Stimulated activated CD8-positive, alpha-beta memory T cell treated with anti-CD3 and anti-CD28 coated beads, Interleukin-4, amount 100 ng/mL, for 24 hours (primary cell): Measurements from ENCODE around the gene CDC42EP3.

Experiments
- DNase-seq: peaks from one replicate; pipeline ENCODE4 v3.0.0-alpha.2; 2020; ENCODE audit warnings: low read depth

CDC42EP3 gene

GRCh38 chr2:37656512-37657423 is 14.7 kb downstream of the CDC42EP3 start:
- no peak for DNase-seq

GRCh38 chr2:37654932-37655841 is 16.3 kb downstream of the CDC42EP3 start:
- no peak for DNase-seq

GRCh38 chr2:37654419-37654818 is 17.0 kb downstream of the CDC42EP3 start:
- DNase-seq = no peak

GRCh38 chr2:37653805-37654378 is 17.6 kb downstream of the CDC42EP3 start:
- DNase-seq = no peak

GRCh38 chr2:37653093-37653492 is 18.3 kb downstream of the CDC42EP3 start:
- DNase-seq = no peak

GRCh38 chr2:37652199-37652640 is 19.2 kb downstream of the CDC42EP3 start:
- no peak for DNase-seq

- no peak for DNase-seq
Measured at GRCh38 chr2:37650548-37651093, 20.8 kb downstream of the CDC42EP3 start.

- DNase-seq = no peak
Measured at GRCh38 chr2:37649518-37649917, 21.9 kb downstream of the CDC42EP3 start.

GRCh38 chr2:37648331-37649011 is 23.0 kb downstream of the CDC42EP3 start:
- DNase-seq = peak; percentile 20

- no peak for DNase-seq
Measured at GRCh38 chr2:37647971-37648330, 23.5 kb downstream of the CDC42EP3 start.

- DNase-seq = no peak
Measured at GRCh38 chr2:37645836-37646235, 25.6 kb downstream of the CDC42EP3 start.

- DNase-seq = no peak
Measured at GRCh38 chr2:37645362-37645761, 26.1 kb downstream of the CDC42EP3 start.

GRCh38 chr2:37644191-37644590 is 27.3 kb downstream of the CDC42EP3 start:
- DNase-seq = no peak

GRCh38 chr2:37643730-37644078 is 27.7 kb downstream of the CDC42EP3 start:
- DNase-seq = no peak

- DNase-seq = no peak
Measured at GRCh38 chr2:37642907-37643729, 28.3 kb downstream of the CDC42EP3 start.

- no peak for DNase-seq
Measured at GRCh38 chr2:37641582-37642171, 29.8 kb downstream of the CDC42EP3 start.

GRCh38 chr2:37639631-37640030 is 31.8 kb downstream of the CDC42EP3 start:
- no peak for DNase-seq

- DNase-seq = no peak
Measured at GRCh38 chr2:37638973-37639372, 32.5 kb downstream of the CDC42EP3 start.

- no peak for DNase-seq
Measured at GRCh38 chr2:37637985-37638384, 33.5 kb downstream of the CDC42EP3 start.

GRCh38 chr2:37637190-37637860 is 34.1 kb downstream of the CDC42EP3 start:
- no peak for DNase-seq
